DOHH2 (cell line): Measurements from ENCODE around the gene VPS8.

Experiments used
- H3F3A ChIP-seq: fragments of 200-600 bp; sonication (generic), shearing (Covaris generic); 2 replicates; pipeline ENCODE4 v1.6.0; 2016; ENCODE audit warnings: antibody characterized with exemption, mild to moderate bottlenecking; ENCODE audit not compliant: control insufficient read depth, insufficient read depth
- H3K27ac ChIP-seq: fragments of 200-600 bp; sonication (generic); 2 replicates; pipeline ENCODE4 v1.5.1; 2014; ENCODE audit warnings: low read depth, mild to moderate bottlenecking, low read length, moderate library complexity
- H3K27me3 ChIP-seq: fragments of 200-600 bp; sonication (generic); 2 replicates; pipeline ENCODE4 v1.6.1; 2014; ENCODE audit warnings: mild to moderate bottlenecking, low read length, mixed read lengths; ENCODE audit not compliant: control insufficient read depth
- H3K36me3 ChIP-seq: fragments of 200-600 bp; sonication (generic); 2 replicates; pipeline ENCODE4 v1.6.1; 2014; ENCODE audit warnings: mild to moderate bottlenecking, low read length, moderate library complexity, mixed read lengths; ENCODE audit not compliant: control insufficient read depth
- H3K4me1 ChIP-seq: fragments of 200-600 bp; sonication (generic); 2 replicates; pipeline ENCODE4 v1.6.1; 2014; ENCODE audit warnings: mild to moderate bottlenecking, low read length, mixed read lengths; ENCODE audit not compliant: control insufficient read depth
- H3K4me2 ChIP-seq: fragments of 200-600 bp; sonication (generic); 2 replicates; pipeline ENCODE4 v1.6.0; 2014; ENCODE audit warnings: mild to moderate bottlenecking, low read length, moderate library complexity
- H3K4me3 ChIP-seq: fragments of 200-600 bp; sonication (generic); 2 replicates; pipeline ENCODE4 v1.5.1; 2014; ENCODE audit warnings: mild to moderate bottlenecking, low read length, mixed read lengths
- H3K79me2 ChIP-seq: fragments of 200-600 bp; sonication (generic); 2 replicates; pipeline ENCODE4 v1.6.1; 2014; ENCODE audit warnings: mild to moderate bottlenecking, low read length, mixed read lengths; ENCODE audit not compliant: control insufficient read depth
- H3K9me2 ChIP-seq: fragments of 200-600 bp; sonication (generic); replicated peaks from 2 replicates; pipeline ENCODE4 v1.6.1; 2014; ENCODE audit warnings: mild to moderate bottlenecking, low read length, mixed read lengths; ENCODE audit not compliant: control insufficient read depth
- H3K9me3 ChIP-seq: fragments of 200-600 bp; sonication (generic); 2 replicates; pipeline ENCODE4 v1.6.1; 2014; ENCODE audit warnings: antibody characterized with exemption, low read length, mixed read lengths; ENCODE audit not compliant: control insufficient read depth, insufficient read depth
- H4K20me1 ChIP-seq: fragments of 200-600 bp; sonication (generic); 2 replicates; pipeline ENCODE4 v1.6.0; 2014; ENCODE audit warnings: low read depth, mild to moderate bottlenecking, antibody characterized with exemption, low read length, moderate library complexity; ENCODE audit not compliant: control insufficient read depth, insufficient read depth
- CTCF ChIP-seq: fragments of 200-600 bp; sonication (generic); IDR thresholded peaks from one replicate; pipeline ENCODE4 v1.5.1; 2014; ENCODE audit warnings: antibody characterized with exemption, mild to moderate bottlenecking, low read depth, low read length; ENCODE audit not compliant: poor library complexity, severe bottlenecking
- EZH2phosphoT487 ChIP-seq: fragments of 200-600 bp; sonication (generic); IDR thresholded peaks from 2 replicates; pipeline ENCODE4 v1.6.1; 2017; ENCODE audit warnings: borderline replicate concordance, mild to moderate bottlenecking, antibody characterized with exemption, low read length, moderate library complexity, mixed read lengths

The VPS8 gene

GRCh38 chr3:184873141-184873540, 61.2 kb downstream of the VPS8 start:
- no peaks in the 10 kb centered on the region for H3K27me3 ChIP-seq
- no peaks in the 10 kb centered on the region; the same call in 1 of the 2 replicates for H3K36me3 ChIP-seq
- H3K4me3 ChIP-seq, result no peak overlapping the region
- H3K4me2 ChIP-seq, result no peak overlapping the region
- H4K20me1 ChIP-seq, result no peaks in the 10 kb centered on the region
- no peak overlapping the region for H3K27ac ChIP-seq
- H3F3A ChIP-seq, result no peaks in the 10 kb centered on the region
- H3K79me2 ChIP-seq, result no peaks in the 10 kb centered on the region
- TF ChIP-seq EZH2phosphoT487 (no peak), CTCF (no peak)
- H3K4me1 ChIP-seq, result no peaks in the 10 kb centered on the region
- H3K9me2 ChIP-seq, result no peaks in the 10 kb centered on the region
- no peaks in the 10 kb centered on the region for H3K9me3 ChIP-seq

GRCh38 chr3:184874709-184875644, 63.0 kb downstream of the VPS8 start:
- Histone ChIP-seq H3K27ac (no peak overlapping the region), H3K36me3 (no peaks in the 10 kb centered on the region), H3K79me2 (no peaks in the 10 kb centered on the region), H3K9me2 (no peaks in the 10 kb centered on the region), H3K4me3 (no peak overlapping the region), H4K20me1 (no peaks in the 10 kb centered on the region), H3K4me1 (no peaks in the 10 kb centered on the region), H3K9me3 (no peaks in the 10 kb centered on the region), H3K4me2 (no peak overlapping the region), H3F3A (no peaks in the 10 kb centered on the region), H3K27me3 (no peaks in the 10 kb centered on the region)
- TF ChIP-seq EZH2phosphoT487 (no peak), CTCF (peak; percentile 60)

- peaks cover 4% of the 10 kb centered on the region for H3K4me1 ChIP-seq
- TF ChIP-seq EZH2phosphoT487, result no peak
- TF ChIP-seq CTCF, result no peak
- no peaks in the 10 kb centered on the region for H3K9me2 ChIP-seq
- no peaks in the 10 kb centered on the region for H3K9me3 ChIP-seq
- H3K4me3 ChIP-seq, result no peak overlapping the region
- H3K4me2 ChIP-seq, result no peak overlapping the region
- no peaks in the 10 kb centered on the region for H3K79me2 ChIP-seq
- no peaks in the 10 kb centered on the region for H4K20me1 ChIP-seq
- no peak overlapping the region for H3K27ac ChIP-seq
- H3K27me3 ChIP-seq, result no peaks in the 10 kb centered on the region
- H3K36me3 ChIP-seq, result no peaks in the 10 kb centered on the region; the same call in 1 of the 2 replicates
- H3F3A ChIP-seq, result no peaks in the 10 kb centered on the region
These were observed 68.5 kb downstream of the VPS8 start for GRCh38 chr3:184880276-184881019.
